Type B pancreatic cell (in vitro differentiated cells): ENCODE measurements around the gene TLK1. TPM values are rescaled to one million over a fixed set of nuclear protein-coding genes. Genes with fewer than 3 reads are reported as not detected.

ENCODE experiments used
- DNase-seq: peaks from one replicate; pipeline ENCODE4 v3.0.0; 2021; ENCODE audit warnings: mixed read lengths; ENCODE audit not compliant: unreplicated experiment; ENCODE audit errors: extremely low spot score
- H3K27ac Mint-ChIP-seq: 2 replicates; pipeline ENCODE4 v1.8.0; 2021; ENCODE audit warnings: mild to moderate bottlenecking, mixed read lengths
- H3K27me3 Mint-ChIP-seq: 2 replicates; pipeline ENCODE4 v1.8.0; 2021; ENCODE audit warnings: mixed read lengths
- H3K36me3 Mint-ChIP-seq: 2 replicates; pipeline ENCODE4 v1.8.0; 2021; ENCODE audit warnings: mixed read lengths
- H3K4me1 Mint-ChIP-seq: one replicate; pipeline ENCODE4 v1.8.0; 2021; ENCODE audit warnings: mixed read lengths; ENCODE audit not compliant: unreplicated experiment
- H3K4me3 Mint-ChIP-seq: 2 replicates; pipeline ENCODE4 v1.8.0; 2021; ENCODE audit warnings: mild to moderate bottlenecking, mixed read lengths
- H3K9me3 Mint-ChIP-seq: 2 replicates; pipeline ENCODE4 v1.8.0; 2021; ENCODE audit warnings: mixed read lengths
- CTCF ChIP-seq: fragments of 200-600 bp; sonication (generic); conservative IDR thresholded peaks from 2 replicates; pipeline ENCODE4 v1.5.0; 2021; ENCODE audit warnings: antibody characterized with exemption, mild to moderate bottlenecking
- total RNA-seq: library from RNA; stranded (reverse); gene quantifications from 2 replicates; pipeline ENCODE4 v1.2.1, GENCODE V29; 2021; ENCODE audit warnings: low replicate concordance

The TLK1 gene
- total RNA-seq, 1 donor from 2014 or later = 54.2 TPM

DNA sequence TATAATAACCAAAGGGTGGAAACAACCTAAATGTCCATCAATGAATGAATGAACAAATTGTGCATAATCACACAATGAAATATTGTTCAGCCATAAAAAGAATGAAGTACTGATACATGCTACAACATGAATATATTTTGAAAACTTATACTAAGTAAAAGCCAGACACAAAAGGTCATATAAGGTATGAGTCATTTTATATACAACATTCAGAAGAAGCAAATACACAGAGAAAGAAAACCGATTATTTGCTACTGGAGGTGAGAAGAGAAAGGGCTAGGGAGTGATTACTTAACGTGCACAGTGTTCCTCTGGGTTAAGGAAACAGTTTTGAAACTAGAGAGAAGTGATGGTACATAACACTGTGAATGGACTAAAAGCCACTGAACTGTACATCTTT, 126.4 kb downstream of the TLK1 start:
- H3K9me3 Mint-ChIP-seq = no peaks in the 10 kb centered on the region

GRCh38 chr2:171025214-171025613, 135.5 kb downstream of the TLK1 start:
- H3K27ac Mint-ChIP-seq = no peak overlapping the region
- H3K4me3 Mint-ChIP-seq = no peak overlapping the region
- no peaks in the 10 kb centered on the region for H3K27me3 Mint-ChIP-seq
- H3K4me1 Mint-ChIP-seq = no peaks in the 10 kb centered on the region
- TF ChIP-seq CTCF = no peak
- H3K36me3 Mint-ChIP-seq = peaks cover 19% of the 10 kb centered on the region
- no peak for DNase-seq
- H3K9me3 Mint-ChIP-seq = no peaks in the 10 kb centered on the region

More for the DNA sequence above, 126.4 kb downstream of the TLK1 start:
- Mint-ChIP-seq H3K4me3 (no peak overlapping the region), H3K27me3 (no peaks in the 10 kb centered on the region), H3K27ac (no peak overlapping the region), H3K4me1 (no peaks in the 10 kb centered on the region), H3K36me3 (peaks cover 43% of the 10 kb centered on the region)
- TF ChIP-seq CTCF = no peak
- DNase-seq = no peak

GRCh38 chr2:171018522-171018921, 142.2 kb downstream of the TLK1 start:
- no peak for DNase-seq
- H3K9me3 Mint-ChIP-seq = no peaks in the 10 kb centered on the region
- H3K4me3 Mint-ChIP-seq = no peak overlapping the region
- TF ChIP-seq CTCF = no peak
- no peaks in the 10 kb centered on the region for H3K4me1 Mint-ChIP-seq
- H3K27me3 Mint-ChIP-seq = no peaks in the 10 kb centered on the region
- H3K27ac Mint-ChIP-seq = no peak overlapping the region
- peaks cover 23% of the 10 kb centered on the region for H3K36me3 Mint-ChIP-seq

DNA sequence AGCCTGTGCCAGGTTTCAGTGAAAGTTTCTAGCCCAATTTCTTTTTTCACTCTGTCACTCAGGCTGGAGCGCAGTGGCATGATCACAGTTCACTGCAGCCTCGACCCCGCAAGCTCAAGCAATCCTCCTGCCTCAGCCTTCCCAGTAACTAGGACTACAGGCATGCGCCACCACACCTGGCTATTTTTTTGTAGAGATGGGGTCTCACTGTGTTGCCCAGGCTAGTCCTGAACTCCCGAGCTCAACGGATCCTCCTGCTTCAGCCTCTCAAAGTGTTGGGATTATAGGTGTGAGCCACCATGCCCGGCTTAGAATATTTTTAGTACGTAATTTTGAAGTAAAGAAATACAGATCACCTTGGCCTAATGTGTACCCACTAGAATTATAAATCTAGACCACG, 144.6 kb downstream of the TLK1 start:
- H3K4me1 Mint-ChIP-seq = no peaks in the 10 kb centered on the region
- H3K27me3 Mint-ChIP-seq = no peaks in the 10 kb centered on the region
- no peak overlapping the region for H3K27ac Mint-ChIP-seq
- DNase-seq = no peak
- TF ChIP-seq CTCF = no peak
- no peaks in the 10 kb centered on the region for H3K9me3 Mint-ChIP-seq
- H3K36me3 Mint-ChIP-seq = peaks cover 18% of the 10 kb centered on the region
- no peak overlapping the region for H3K4me3 Mint-ChIP-seq

DNA sequence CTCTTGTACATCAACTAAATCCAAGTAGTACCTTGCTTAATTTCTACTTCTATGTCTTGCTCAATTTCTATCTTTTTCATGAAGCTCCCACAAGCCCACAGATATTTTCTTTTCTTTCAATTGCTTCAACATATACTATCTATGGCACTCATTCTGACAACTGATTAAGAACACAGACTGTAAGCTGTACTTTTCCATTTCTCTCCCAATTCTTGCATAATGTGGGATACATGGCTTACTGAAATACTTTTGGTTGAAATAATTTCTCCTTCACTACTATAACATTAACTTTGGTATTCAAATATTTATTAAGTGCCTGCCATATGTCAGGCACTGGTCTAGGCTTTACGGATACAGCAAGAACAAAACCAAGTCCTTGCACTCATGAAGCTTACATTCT, 146.8 kb downstream of the TLK1 start:
- Mint-ChIP-seq H3K27me3 (no peaks in the 10 kb centered on the region), H3K4me3 (no peak overlapping the region), H3K9me3 (no peaks in the 10 kb centered on the region), H3K36me3 (peaks cover 29% of the 10 kb centered on the region), H3K27ac (no peak overlapping the region), H3K4me1 (no peaks in the 10 kb centered on the region)
- no peak for DNase-seq
- no peak for TF ChIP-seq CTCF

GRCh38 chr2:171009386-171009785, 151.3 kb downstream of the TLK1 start:
- H3K4me1 Mint-ChIP-seq = no peaks in the 10 kb centered on the region
- TF ChIP-seq CTCF = no peak
- H3K4me3 Mint-ChIP-seq = no peak overlapping the region
- H3K27me3 Mint-ChIP-seq = no peaks in the 10 kb centered on the region
- H3K36me3 Mint-ChIP-seq = peaks cover 42% of the 10 kb centered on the region
- no peak for DNase-seq
- no peaks in the 10 kb centered on the region for H3K9me3 Mint-ChIP-seq
- no peak overlapping the region for H3K27ac Mint-ChIP-seq
